HepG2 (cell line): ENCODE data around the gene TATDN3. TPM values are rescaled to one million over a fixed set of nuclear protein-coding genes. Genes with fewer than 3 reads are reported as not detected.

Experiments
- DNMT3B ChIP-seq: conservative IDR thresholded peaks from 2 replicates; pipeline ENCODE4 v1.6.1; 2016; ENCODE audit warnings: missing biosample characterization, control low read depth
- ETV6 ChIP-seq: sonication (generic); formaldehyde crosslinking; conservative IDR thresholded peaks from 2 replicates; pipeline ENCODE4 v1.4.0; 2020; ENCODE audit warnings: missing genetic modification reagents
- GATAD1 ChIP-seq: IDR thresholded peaks from 2 replicates; pipeline ENCODE4 v1.6.1; 2016; ENCODE audit warnings: missing genetic modification reagents, missing compliant biosample characterization
- GZF1 ChIP-seq: sonication (generic); formaldehyde crosslinking; IDR thresholded peaks from 2 replicates; pipeline ENCODE4 v1.5.1; 2020; ENCODE audit warnings: mild to moderate bottlenecking, missing genetic modification reagents
- KDM1A ChIP-seq: IDR thresholded peaks from 2 replicates; pipeline ENCODE4 v1.6.1; 2016; ENCODE audit warnings: missing compliant biosample characterization
- KDM2A ChIP-seq: sonication (generic); formaldehyde crosslinking; IDR thresholded peaks from 2 replicates; pipeline ENCODE4 v1.4.0; 2020; ENCODE audit warnings: low read depth, missing genetic modification reagents, borderline replicate concordance
- KMT2A ChIP-seq: sonication (generic); formaldehyde crosslinking; IDR thresholded peaks from 2 replicates; pipeline ENCODE4 v1.4.0; 2020; ENCODE audit warnings: missing genetic modification reagents
- PCBP1 ChIP-seq: fragments of 200-400 bp; formaldehyde crosslinking; IDR thresholded peaks from 2 replicates; pipeline ENCODE4 v1.6.1; 2017; ENCODE audit warnings: mild to moderate bottlenecking, low read depth, low read length, borderline replicate concordance
- PCBP2 ChIP-seq: fragments of 200-400 bp; formaldehyde crosslinking; optimal IDR thresholded peaks from 2 replicates; pipeline ENCODE3; 2018; ENCODE audit warnings: low read length, low read depth; ENCODE audit not compliant: poor library complexity, severe bottlenecking
- SAP130 ChIP-seq: IDR thresholded peaks from 2 replicates; pipeline ENCODE4 v1.6.1; 2016; ENCODE audit warnings: low read depth
- SPEN ChIP-seq: sonication (generic); formaldehyde crosslinking; IDR thresholded peaks from 2 replicates; pipeline ENCODE4 v1.5.1; 2020; ENCODE audit warnings: low read depth, mild to moderate bottlenecking, missing genetic modification reagents
- THYN1 ChIP-seq: sonication (generic); formaldehyde crosslinking; IDR thresholded peaks from 2 replicates; pipeline ENCODE4 v1.8.1; 2023; ENCODE audit warnings: low read depth, mild to moderate bottlenecking, moderate library complexity, missing genetic modification reagents, borderline replicate concordance
- USF2 ChIP-seq, 2 experiments: sonication (generic) in 1 of 2; formaldehyde crosslinking in 1 of 2; IDR thresholded peaks; 2 replicates each; pipeline versions ENCODE4 v1.5.1 to v1.6.1; 2011 to 2020; ENCODE audit warnings: borderline replicate concordance in 1 of 2, low read depth in 1 of 2, low read length in 1 of 2, mild to moderate bottlenecking in 1 of 2, missing genetic modification reagents in 1 of 2, moderate library complexity in 1 of 2
- ZBTB10 ChIP-seq: sonication (generic); formaldehyde crosslinking; IDR thresholded peaks from 2 replicates; pipeline ENCODE4 v1.4.0; 2020; ENCODE audit warnings: missing genetic modification reagents, borderline replicate concordance
- ZBTB20 ChIP-seq: sonication (generic); formaldehyde crosslinking; IDR thresholded peaks from 2 replicates; pipeline ENCODE4 v1.8.1; 2023; ENCODE audit warnings: missing genetic modification reagents, low read depth, mild to moderate bottlenecking, borderline replicate concordance
- ZNF17 ChIP-seq: sonication (generic); formaldehyde crosslinking; IDR thresholded peaks from 2 replicates; pipeline ENCODE4 v1.5.0; 2020; ENCODE audit warnings: mild to moderate bottlenecking, missing genetic modification reagents
- ZNF501 ChIP-seq: sonication (generic); formaldehyde crosslinking; IDR thresholded peaks from 2 replicates; pipeline ENCODE4 v1.5.1; 2020; ENCODE audit warnings: mild to moderate bottlenecking, moderate library complexity, missing genetic modification reagents
- ZSCAN21 ChIP-seq: sonication (generic); formaldehyde crosslinking; IDR thresholded peaks from 2 replicates; pipeline ENCODE4 v1.8.0; 2022; ENCODE audit warnings: mild to moderate bottlenecking, missing genetic modification reagents, moderate library complexity, borderline replicate concordance
- polyA plus RNA-seq, 8 experiments: library from polyadenylated mRNA; depleted of rRNA in 3 of 8; stranded (reverse) in 7 of 8; unstranded in 1 of 8; fragments of >200 nt; fragmentation: Illumina TruSeq in 4 of 8; extraction: Trizol in 4 of 8; gene quantifications; 2 replicates each; pipeline versions ENCODE4 v1.2.1 to v1.2.3, GENCODE V29; 2011 to 2016; ENCODE audit warnings: low read depth in 4 of 8, missing spikeins in 1 of 8, mixed read lengths in 1 of 8; ENCODE audit not compliant: insufficient read depth in 1 of 8
- total RNA-seq, 5 experiments: library from RNA; depleted of rRNA; stranded (reverse); fragments of >200 nt; fragmentation: Illumina TruSeq; extraction: Trizol; gene quantifications; 2 replicates each; pipeline ENCODE4 v1.2.3, GENCODE V29; 2016; ENCODE audit warnings: low read depth in 1 of 5
- TF ChIP-seq, protein P1 (sequence below): sonication (generic); formaldehyde crosslinking; IDR thresholded peaks from 2 replicates; pipeline ENCODE4 v1.4.0; 2020; ENCODE audit warnings: mild to moderate bottlenecking, missing genetic modification reagents
- TF ChIP-seq, protein P2 (sequence below): sonication (generic); formaldehyde crosslinking; IDR thresholded peaks from 2 replicates; pipeline ENCODE4 v1.5.0; 2020; ENCODE audit warnings: missing genetic modification reagents, mild to moderate bottlenecking, borderline replicate concordance
- TF ChIP-seq, protein P3 (sequence below): IDR thresholded peaks from 2 replicates; pipeline ENCODE4 v1.6.1; 2016; ENCODE audit warnings: mild to moderate bottlenecking, missing biosample characterization, missing genetic modification reagents
- TF ChIP-seq, protein P4 (sequence below): sonication (generic); formaldehyde crosslinking; IDR thresholded peaks from 2 replicates; pipeline ENCODE4 v1.4.0; 2020; ENCODE audit warnings: missing genetic modification reagents

TATDN3 gene
- total and polyA plus RNA-seq, 2 of the 13 experiments (the other 11 are each of a cell fraction or from before 2014, with no cell fraction given), result 7.3 to 8.6 TPM

- TF ChIP-seq, protein P1, sequence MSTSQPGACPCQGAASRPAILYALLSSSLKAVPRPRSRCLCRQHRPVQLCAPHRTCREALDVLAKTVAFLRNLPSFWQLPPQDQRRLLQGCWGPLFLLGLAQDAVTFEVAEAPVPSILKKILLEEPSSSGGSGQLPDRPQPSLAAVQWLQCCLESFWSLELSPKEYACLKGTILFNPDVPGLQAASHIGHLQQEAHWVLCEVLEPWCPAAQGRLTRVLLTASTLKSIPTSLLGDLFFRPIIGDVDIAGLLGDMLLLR (CRISPR knock-in tag), result peak; percentile 57; the same call in 1 of the 2 replicates
- TF ChIP-seq, protein P2, sequence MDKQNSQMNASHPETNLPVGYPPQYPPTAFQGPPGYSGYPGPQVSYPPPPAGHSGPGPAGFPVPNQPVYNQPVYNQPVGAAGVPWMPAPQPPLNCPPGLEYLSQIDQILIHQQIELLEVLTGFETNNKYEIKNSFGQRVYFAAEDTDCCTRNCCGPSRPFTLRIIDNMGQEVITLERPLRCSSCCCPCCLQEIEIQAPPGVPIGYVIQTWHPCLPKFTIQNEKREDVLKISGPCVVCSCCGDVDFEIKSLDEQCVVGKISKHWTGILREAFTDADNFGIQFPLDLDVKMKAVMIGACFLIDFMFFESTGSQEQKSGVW (CRISPR knock-in tag), result no peak
- TF ChIP-seq GATAD1, result peak; percentile 71; the same call in 1 of the 2 replicates
- peak; percentile 20; the same call in 1 of the 2 replicates for TF ChIP-seq KMT2A (CRISPR knock-in tag)
- TF ChIP-seq ZBTB10 (CRISPR knock-in tag), result no peak
- TF ChIP-seq SPEN, result peak; percentile 82
- peak; percentile 89 for TF ChIP-seq ZSCAN21 (CRISPR knock-in tag)
- TF ChIP-seq ZNF17 (CRISPR knock-in tag), result no peak
- 0 out of 2 replicates have a peak, but pooled peaks have one; percentile 51 for TF ChIP-seq PCBP1
- TF ChIP-seq, protein P3, sequence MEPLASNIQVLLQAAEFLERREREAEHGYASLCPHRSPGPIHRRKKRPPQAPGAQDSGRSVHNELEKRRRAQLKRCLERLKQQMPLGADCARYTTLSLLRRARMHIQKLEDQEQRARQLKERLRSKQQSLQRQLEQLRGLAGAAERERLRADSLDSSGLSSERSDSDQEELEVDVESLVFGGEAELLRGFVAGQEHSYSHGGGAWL (CRISPR knock-in tag), result 0 out of 2 replicates have a peak, but pooled peaks have one; percentile 51
- peak; percentile 62; the same call in 1 of the 2 replicates for TF ChIP-seq KDM2A (CRISPR knock-in tag)
- TF ChIP-seq ZNF501 (CRISPR knock-in tag), result peak; percentile 61; the same call in 1 of the 2 replicates
- TF ChIP-seq KDM1A (CRISPR knock-in tag), result no peak
- TF ChIP-seq DNMT3B (CRISPR knock-in tag), result no peak
- TF ChIP-seq PCBP2, result no peak
- 0 out of 2 replicates have a peak, but pooled peaks have one; percentile 1 for TF ChIP-seq GZF1 (CRISPR knock-in tag)
- TF ChIP-seq ZBTB20 (CRISPR knock-in tag), result peak; percentile 24; the same call in 1 of the 2 replicates
- peak; percentile 84 for TF ChIP-seq SAP130 (CRISPR knock-in tag)
- TF ChIP-seq, protein P4, sequence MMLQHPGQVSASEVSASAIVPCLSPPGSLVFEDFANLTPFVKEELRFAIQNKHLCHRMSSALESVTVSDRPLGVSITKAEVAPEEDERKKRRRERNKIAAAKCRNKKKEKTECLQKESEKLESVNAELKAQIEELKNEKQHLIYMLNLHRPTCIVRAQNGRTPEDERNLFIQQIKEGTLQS (CRISPR knock-in tag), result no peak; the same call in 1 of the 2 replicates
- TF ChIP-seq USF2 (IDR thresholded peaks at IDR 0.05; ENCODE audit: low read depth, low read length), result no peak
- TF ChIP-seq USF2 (CRISPR knock-in tag; IDR thresholded peaks at IDR 0.05; ENCODE audit: borderline replicate concordance), result 0 out of 2 replicates have a peak, but pooled peaks have one; percentile 25
- no peak for TF ChIP-seq ETV6 (CRISPR knock-in tag)
- TF ChIP-seq THYN1 (CRISPR knock-in tag), result 0 out of 2 replicates have a peak, but pooled peaks have one; percentile 55
These were observed 66.3 kb downstream of the TATDN3 start, which contains the start of gene FLVCR1 (continued) for GRCh38 chr1:212857992-212858460.
